Stomach (tissue), 9 donors: Measurements from ENCODE around the gene PRX. TPM values are rescaled to one million over a fixed set of nuclear protein-coding genes. Genes with fewer than 3 reads are reported as not detected.

ENCODE experiments used
- DNase-seq, 2 donors: peaks; one replicate each; pipeline versions ENCODE4 v3.0.0 to v3.0.0-alpha.2; 2013 to 2019
- H3K27ac ChIP-seq, 5 donors: fragments of 200-600 bp in 4 of 5; sonication (generic) in 4 of 5; one replicate each; pipeline ENCODE4 v1.5.1; 2013 to 2019; ENCODE audit warnings: mild to moderate bottlenecking in 1 of 5, moderate library complexity in 1 of 5
- H3K27me3 ChIP-seq, 3 donors: fragments of 200-600 bp; sonication (generic); one replicate each; pipeline ENCODE4 v1.5.1; 2017 to 2019; ENCODE audit warnings: mixed run types in 1 of 3
- H3K36me3 ChIP-seq, 4 donors: fragments of 200-600 bp; sonication (generic); 1 replicate in 3 of 4; 2 replicates in 1 of 4; pipeline ENCODE4 v1.5.1; 2016 to 2019
- H3K4me1 ChIP-seq, 4 donors: fragments of 200-600 bp; sonication (generic); one replicate each; pipeline ENCODE4 v1.5.1; 2016 to 2019
- H3K4me3 ChIP-seq, 4 donors: fragments of 200-600 bp; sonication (generic) in 3 of 4; one replicate each; pipeline ENCODE4 v1.5.1; 2016 to 2019; ENCODE audit warnings: mild to moderate bottlenecking in 1 of 4
- H3K9me3 ChIP-seq, 4 donors: fragments of 200-600 bp; sonication (generic); one replicate each; pipeline ENCODE4 v1.5.1; 2016 to 2019
- CTCF ChIP-seq, 7 experiments: fragments of 450-650 bp in 4 of 7; fragments of 200-600 bp in 3 of 7; sonication (generic) in 3 of 7; IDR thresholded peaks; one replicate each; pipeline ENCODE4 v1.5.1; 2016 to 2019; ENCODE audit warnings: antibody characterized with exemption in 7 of 7, control low read depth in 2 of 7, mild to moderate bottlenecking in 1 of 7
- EP300 ChIP-seq: sonication (generic); formaldehyde crosslinking; IDR thresholded peaks from one replicate; pipeline ENCODE4 v1.6.1; 2017; ENCODE audit warnings: antibody characterized with exemption
- POLR2A ChIP-seq, 4 donors: fragments of 450-650 bp; IDR thresholded peaks; one replicate each; pipeline ENCODE4 v1.6.1; 2016; ENCODE audit warnings: antibody characterized with exemption in 4 of 4, control low read depth in 2 of 4, mild to moderate bottlenecking in 1 of 4, moderate library complexity in 1 of 4
- POLR2AphosphoS5 ChIP-seq, 3 donors: sonication (generic); formaldehyde crosslinking; IDR thresholded peaks; one replicate each; pipeline ENCODE4 v1.6.1; 2016; ENCODE audit warnings: antibody characterized with exemption in 3 of 3
- WGBS, 5 donors: extraction: QIAGEN DNeasy Blood & Tissue Kit in 3 of 5; methylation state at CpG; one replicate each; pipeline versions ENCODE4 v1.1.5 to v1.1.7; 2013 to 2018; 5-methylcytosine and 5-hydroxymethylcytosine counted together
- intact Hi-C: fragments of 100-400 bp; cut with DNase I; formaldehyde crosslinking; loops from one replicate; pipeline ENCODE4 v1.15.1; 2023; ENCODE audit warnings: low total_unique reads
- polyA plus RNA-seq, 3 donors: library from polyadenylated mRNA; stranded (reverse); fragments of 200-250 nt; gene quantifications; one replicate each; pipeline ENCODE4 v1.2.3, GENCODE V29; 2013
- small RNA-seq, 4 donors: library from RNA; depleted of rRNA; stranded (forward); fragments of <200 nt; gene quantifications; one replicate each; pipeline ENCODE3, GENCODE V24; 2016
- total RNA-seq, 5 donors: library from RNA; depleted of rRNA; stranded (reverse); fragments of >200 nt; gene quantifications; one replicate each; pipeline versions ENCODE4 v1.1.0 to v1.2.3, GENCODE V29; 2014 to 2016
- donor health status: healthy with polysubstance abuse.
- donor health status: Bipolar disorder and iron deficiency.
- donor health status: healthy.

PRX gene
- total and polyA plus RNA-seq, 8 donors = 1.6 to 8.6 (median 4.3) TPM; not detected in 1

GRCh38 chr19:40348125-40348913 is 64.9 kb downstream of the PRX start, which contains the start of the genes C19orf47 and PLD3:
Gene C19orf47 (minus strand): TSS chr19:40348397. CDS start chr19:40341857, 6,540 bp downstream.
Gene PLD3 (plus strand): TSS chr19:40348695. CDS start chr19:40366484, 17,789 bp downstream.
- Histone ChIP-seq H3K36me3 (peaks cover 0 to 5% (median under 1%) of the 10 kb centered on the region in 4 donors), H3K4me1 (peaks cover 14 to 41% (median 30%) of the 10 kb centered on the region in 4 donors), H3K9me3 (no peaks in the 10 kb centered on the region), H3K4me3 (peak within 1 kb of the TSS; percentile 64 to 86 (median 70)), H3K27ac (peak within 1 kb of the TSS; percentile 75 to 87 (median 80)), H3K27me3 (no peaks in the 10 kb centered on the region)
- TF ChIP-seq CTCF (IDR thresholded peaks at IDR 0.05) (no peak), POLR2A (IDR thresholded peaks at IDR 0.05) (peak in 2 of 4 donors; percentile 68 to 82), EP300 (no peak), POLR2AphosphoS5 (IDR thresholded peaks at IDR 0.05) (peak; percentile 93 to 99 (median 95))
- 0 to 1% (median 0%) methylated on average over 30 to 77 of the region's 77 CpGs for WGBS, 5 donors
- intact Hi-C loops = no loop called here
- peak; percentile 99 to 100 for DNase-seq

- no peak overlapping the region for H3K27ac ChIP-seq
- H3K4me1 ChIP-seq = peaks cover 9 to 41% (median 21%) of the 10 kb centered on the region in 4 donors
- DNase-seq = no peak
- whole genome bisulfite sequencing, 5 donors = 67 to 81% (median 75%) methylated on average over 6 to 7 of the region's 7 CpGs
- no peaks in the 10 kb centered on the region for H3K27me3 ChIP-seq
- TF ChIP-seq POLR2AphosphoS5 (IDR thresholded peaks at IDR 0.05) = no peak
- no peak for TF ChIP-seq EP300
- no peak for TF ChIP-seq CTCF (IDR thresholded peaks at IDR 0.05)
- TF ChIP-seq POLR2A (IDR thresholded peaks at IDR 0.05) = no peak
- H3K4me3 ChIP-seq = no peak overlapping the region
- H3K9me3 ChIP-seq = no peaks in the 10 kb centered on the region
- intact Hi-C loops = no loop called here
- H3K36me3 ChIP-seq = peaks cover 0 to 27% (median 22%) of the 10 kb centered on the region in 4 donors
Measured at GRCh38 chr19:40344422-40344821, 68.8 kb downstream of the PRX start.

Small RNA genes lying within 50 kb of the gene (small RNA-seq; reads per million reads assigned to genes)
- gene MIR6796 = 0 to 0.15 (median 0) reads per million in 4 donors
- 0 reads per million in 4 donors for gene RF00017

Other genes with a start within 250 kb of the PRX start
- 10 to 100 TPM in 4 of 5 donors, 1 to 10 TPM in 1; 8.8 to 34.5 (median 15.2) TPM for gene MAP3K10, start 222.0 kb downstream of the PRX start, total RNA-seq
- 10 to 100 TPM in 1 of 3 donors, 1 to 10 TPM in 2; 5.2 to 18.3 (median 6.1) TPM for gene MAP3K10, start 222.0 kb downstream of the PRX start, polyA plus RNA-seq
- gene TTC9B, start 195.0 kb downstream of the PRX start, total RNA-seq = under 1 TPM in 1 of 5 donors, not detected in 4; 0.37 TPM
- gene TTC9B, start 195.0 kb downstream of the PRX start, polyA plus RNA-seq = under 1 TPM in 1 of 3 donors, not detected in 2; 0.35 TPM
- gene CCNP, start 186.7 kb downstream of the PRX start, total RNA-seq = not detected
- gene CCNP, start 186.7 kb downstream of the PRX start, polyA plus RNA-seq = under 1 TPM in 2 of 3 donors, not detected in 1; 0.19 to 0.48 TPM
- 100 to 1,000 TPM in 3 of 5 donors, 10 to 100 TPM in 2; 71.8 to 227 (median 104) TPM for gene AKT2, start 128.0 kb downstream of the PRX start, total RNA-seq
- gene AKT2, start 128.0 kb downstream of the PRX start, polyA plus RNA-seq = 10 to 100 TPM; 26.0 to 42.5 (median 37.6) TPM
- 10 to 100 TPM in 1 of 5 donors, 1 to 10 TPM in 3, under 1 TPM in 1; 0.58 to 59.7 (median 4.5) TPM for gene C19orf47, start 65.0 kb downstream of the PRX start, total RNA-seq
- 10 to 100 TPM in 2 of 3 donors, 1 to 10 TPM in 1; 9.6 to 14.8 (median 14.4) TPM for gene C19orf47, start 65.0 kb downstream of the PRX start, polyA plus RNA-seq
- gene PLD3, start 64.7 kb downstream of the PRX start, total RNA-seq = 100 to 1,000 TPM in 4 of 5 donors, 10 to 100 TPM in 1; 95.6 to 273 (median 257) TPM
- gene PLD3, start 64.7 kb downstream of the PRX start, polyA plus RNA-seq = 10 to 100 TPM; 58.8 to 85.2 (median 74.9) TPM
- gene HIPK4, start 23.2 kb downstream of the PRX start, total RNA-seq = not detected
- gene HIPK4, start 23.2 kb downstream of the PRX start, polyA plus RNA-seq = under 1 TPM; 0.05 to 0.46 (median 0.12) TPM
- 10 to 100 TPM in 1 of 5 donors, 1 to 10 TPM in 3, not detected in 1; 8.6 to 16.8 (median 9.7) TPM for gene SERTAD1, start 12.6 kb upstream of the PRX start, total RNA-seq
- gene SERTAD1, start 12.6 kb upstream of the PRX start, polyA plus RNA-seq = 10 to 100 TPM; 11.2 to 36.5 (median 25.2) TPM
- 10 to 100 TPM in 4 of 5 donors, 1 to 10 TPM in 1; 6.2 to 41.4 (median 32.5) TPM for gene SERTAD3, start 31.0 kb upstream of the PRX start, total RNA-seq
- 10 to 100 TPM; 16.8 to 29.4 (median 25.9) TPM for gene SERTAD3, start 31.0 kb upstream of the PRX start, polyA plus RNA-seq
- gene BLVRB, start 52.4 kb upstream of the PRX start, total RNA-seq = 100 to 1,000 TPM in 4 of 5 donors, 10 to 100 TPM in 1; 54.3 to 561 (median 121) TPM
- gene BLVRB, start 52.4 kb upstream of the PRX start, polyA plus RNA-seq = 100 to 1,000 TPM; 247 to 492 (median 288) TPM
- 10 to 100 TPM in 1 of 5 donors, 1 to 10 TPM in 3, not detected in 1; 2.2 to 18.1 (median 2.6) TPM for gene SPTBN4, start 53.6 kb upstream of the PRX start, total RNA-seq
- gene SPTBN4, start 53.6 kb upstream of the PRX start, polyA plus RNA-seq = 1 to 10 TPM; 1.4 to 2.2 (median 2.0) TPM
- gene SHKBP1, start 163.5 kb upstream of the PRX start, total RNA-seq = 100 to 1,000 TPM in 1 of 5 donors, 10 to 100 TPM in 4; 15.8 to 102 (median 70.6) TPM
- gene SHKBP1, start 163.5 kb upstream of the PRX start, polyA plus RNA-seq = 10 to 100 TPM; 76.1 to 95.7 (median 79.9) TPM
- 1,000 to 10,000 TPM in 1 of 5 donors, 100 to 1,000 TPM in 3, 10 to 100 TPM in 1; 79.0 to 1,027 (median 190) TPM for gene LTBP4, start 188.0 kb upstream of the PRX start, total RNA-seq
- 100 to 1,000 TPM in 1 of 3 donors, 10 to 100 TPM in 2; 66.1 to 102 (median 98.6) TPM for gene LTBP4, start 188.0 kb upstream of the PRX start, polyA plus RNA-seq